Superior temporal gyrus (tissue), 1 donor: ENCODE data around the gene ENPP1.
"Not testable (repeated sequence)": the region's sequence is repeated elsewhere in the genome, so short reads cannot be mapped to it uniquely, and the experiment has no call there.

Source experiments
- DNase-seq: peaks from one replicate; pipeline ENCODE4 v3.0.0-alpha.2; 2016; ENCODE audit errors: extremely low spot score

ENPP1 gene

DNA sequence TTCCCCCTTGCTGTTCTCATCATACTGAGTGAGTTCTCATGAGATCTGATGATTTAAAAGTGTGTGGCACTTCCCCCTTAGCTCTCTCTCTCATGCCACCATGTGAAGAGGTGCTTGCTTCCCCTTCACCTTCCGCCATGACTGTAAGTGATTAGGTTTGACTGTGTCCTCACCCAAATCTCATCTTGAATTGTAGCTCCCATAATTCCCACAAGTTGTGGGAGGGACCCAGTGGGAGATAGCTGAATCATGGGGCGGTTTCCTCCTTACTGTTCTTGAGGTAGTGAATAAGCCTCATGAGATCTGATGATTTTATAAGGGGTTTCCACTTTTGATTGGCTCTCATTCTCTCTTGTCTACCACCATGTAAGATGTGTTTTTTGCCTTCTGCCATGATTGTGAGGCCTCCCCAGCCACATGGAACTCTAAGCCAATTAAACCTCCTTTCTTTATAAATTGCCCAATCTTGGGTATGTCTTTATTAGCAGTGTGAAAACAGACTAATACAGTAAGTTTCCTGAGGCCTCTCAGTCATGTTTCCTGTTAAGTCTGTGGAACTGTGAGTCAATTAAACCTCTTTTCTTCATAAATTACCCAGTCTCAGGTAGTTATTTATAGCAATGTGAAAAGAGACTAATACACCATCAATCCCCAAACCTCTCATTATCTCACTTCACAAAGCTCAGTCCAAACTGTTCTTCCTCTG, 108.4 kb downstream of the ENPP1 start:
- DNase-seq = not testable (repeated sequence)

DNA sequence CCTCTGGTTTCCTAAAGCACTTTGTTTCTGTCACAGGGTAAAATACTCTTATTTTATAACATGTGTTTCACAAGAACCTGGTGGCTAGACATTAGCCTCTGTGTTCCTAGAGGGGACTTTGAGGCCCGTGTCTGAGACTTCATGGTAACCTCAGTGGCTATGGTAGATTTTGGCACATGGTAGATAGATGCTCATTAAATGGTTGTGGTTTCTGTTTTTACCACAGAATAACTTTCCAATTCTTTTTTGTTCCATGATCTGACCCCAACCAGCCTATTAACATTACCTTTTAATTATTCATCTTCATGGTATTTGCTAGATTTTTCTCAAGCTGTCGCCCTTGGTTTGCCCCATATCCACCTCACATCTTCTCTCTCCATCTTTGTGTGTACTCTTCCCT, 109.0 kb downstream of the ENPP1 start:
- DNase-seq = no peak

DNA sequence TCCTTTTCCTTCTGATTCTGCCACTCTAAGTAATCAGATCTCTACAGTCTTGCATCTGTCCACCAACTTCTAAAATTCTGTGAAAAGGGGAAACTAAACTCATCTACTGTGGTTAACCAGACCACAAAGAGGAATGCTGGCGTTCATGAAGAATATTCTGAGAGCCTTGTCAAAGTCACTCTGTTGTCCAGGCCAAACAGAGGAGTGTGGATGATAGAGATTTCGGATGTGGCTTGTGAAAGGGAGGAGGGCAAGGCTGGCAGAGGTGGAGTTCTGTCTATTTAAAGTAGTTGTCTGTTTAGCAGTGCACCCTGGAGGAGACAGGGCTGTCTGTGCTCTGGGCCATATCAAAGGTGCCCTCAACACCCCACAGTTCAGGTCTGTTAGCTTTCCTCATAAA, 109.5 kb downstream of the ENPP1 start:
- DNase-seq = no peak

DNA sequence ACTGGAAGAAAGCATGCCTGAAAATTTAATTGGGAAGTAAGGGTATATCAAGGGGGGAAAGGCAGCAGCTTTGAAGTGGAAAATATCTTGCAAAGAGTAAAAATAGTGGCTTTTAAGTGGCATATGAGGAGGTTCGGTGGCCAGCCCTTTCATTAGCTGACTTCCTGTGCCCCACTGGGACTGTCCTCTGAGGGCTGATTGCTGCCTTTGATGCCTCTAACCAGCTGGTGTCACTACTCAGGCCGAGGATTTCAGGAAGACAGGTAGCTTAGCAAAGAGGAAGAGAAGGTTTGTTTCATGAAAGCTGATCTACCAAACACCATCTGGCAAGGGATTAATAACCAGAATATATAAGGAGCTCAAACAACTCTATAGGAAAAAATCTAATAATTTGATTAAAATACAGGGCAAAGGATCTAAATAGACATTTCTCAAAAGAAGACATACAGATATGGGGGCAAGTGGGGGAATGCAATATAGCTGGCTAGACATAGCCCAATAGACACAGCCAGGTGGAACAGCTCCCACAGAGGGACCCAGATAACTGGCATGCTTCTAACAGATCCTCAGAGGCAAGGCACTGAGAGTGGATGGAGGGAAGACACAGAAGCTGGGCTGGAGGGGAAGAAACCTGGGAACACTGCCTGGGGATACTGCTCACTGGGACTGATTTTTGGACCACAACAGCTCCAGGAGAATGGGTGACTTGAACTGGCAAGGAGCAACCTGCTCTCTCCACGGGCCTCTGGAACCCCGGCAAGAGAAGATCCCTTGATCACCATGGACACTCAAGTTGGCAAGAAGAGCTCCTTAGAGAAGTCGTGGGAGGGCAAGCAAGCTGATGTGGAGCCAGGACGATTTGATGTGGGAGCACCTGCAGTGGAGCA, 110.2 kb downstream of the ENPP1 start:
- DNase-seq = no peak

DNA sequence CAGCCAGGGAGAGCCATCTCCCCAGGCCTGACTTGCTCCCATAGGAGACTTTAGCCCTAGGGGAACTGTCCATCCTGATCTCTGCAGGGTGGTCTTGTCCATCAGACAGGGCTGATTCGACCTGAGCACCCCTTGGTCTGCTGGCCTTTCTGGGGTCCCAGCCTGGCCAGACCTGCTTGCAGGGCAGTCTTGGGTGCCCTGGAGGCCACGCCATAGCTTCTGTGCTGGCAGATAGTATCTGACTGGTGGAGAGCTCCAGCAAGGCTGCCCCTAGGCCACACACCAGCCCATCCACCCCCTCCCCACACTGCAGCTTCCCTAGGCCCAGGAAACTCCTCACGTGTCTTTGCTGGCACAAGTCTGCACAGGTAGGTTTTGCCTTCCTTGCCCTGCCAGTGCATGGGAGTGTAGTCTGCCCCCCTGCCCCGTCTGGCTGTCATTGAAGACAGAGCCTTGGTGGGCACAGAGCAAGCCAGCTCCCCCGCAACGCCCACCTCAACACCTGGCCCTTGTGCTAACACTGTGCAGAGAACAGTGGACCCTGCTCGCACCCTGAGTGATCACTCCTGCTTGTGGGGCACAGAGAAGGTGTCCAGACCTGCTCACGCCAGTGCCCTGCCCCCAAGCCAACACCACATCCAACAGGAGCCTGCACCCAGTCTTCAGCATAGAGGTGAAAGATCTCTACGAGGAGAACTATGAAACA, 111.0 kb downstream of the ENPP1 start:
- no peak for DNase-seq

DNA sequence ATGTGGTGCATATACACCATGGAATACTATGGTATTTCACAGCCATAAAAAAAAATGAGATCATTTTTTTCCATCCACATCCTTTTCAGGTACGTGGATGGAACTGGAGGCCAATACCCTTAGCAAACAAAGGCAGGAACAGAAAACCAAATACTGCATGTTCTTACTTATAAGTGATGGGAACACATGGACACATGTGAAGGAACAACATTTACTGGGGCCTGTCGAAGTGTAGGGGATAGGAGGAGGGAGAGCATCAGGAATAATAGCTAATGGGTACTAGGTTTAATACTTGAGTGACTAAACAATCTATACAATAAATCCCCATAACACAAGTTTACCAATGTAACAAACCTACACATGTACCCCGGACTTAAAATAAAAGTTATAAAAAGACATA, 112.8 kb downstream of the ENPP1 start:
- no peak for DNase-seq

DNA sequence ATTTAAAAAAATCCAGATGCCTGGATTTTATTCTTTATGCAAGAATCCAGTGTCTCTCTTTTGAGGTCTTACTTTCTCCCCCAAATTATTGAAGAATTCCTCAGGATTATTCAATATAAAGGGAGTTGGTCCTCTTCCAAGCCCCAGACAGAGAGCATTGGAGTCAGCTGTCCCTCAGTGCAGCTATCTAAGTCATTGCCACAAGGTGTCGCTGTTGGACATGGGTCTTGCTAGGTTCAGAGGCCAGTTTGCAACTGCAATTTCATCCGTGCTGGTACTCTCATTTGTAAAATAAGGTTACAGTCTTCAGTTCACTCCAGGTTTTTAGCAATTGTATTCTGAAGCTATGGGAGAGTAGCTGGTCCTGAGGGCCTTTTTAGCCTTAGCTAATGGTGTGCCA, 115.5 kb downstream of the ENPP1 start:
- DNase-seq = peak; percentile 64

DNA sequence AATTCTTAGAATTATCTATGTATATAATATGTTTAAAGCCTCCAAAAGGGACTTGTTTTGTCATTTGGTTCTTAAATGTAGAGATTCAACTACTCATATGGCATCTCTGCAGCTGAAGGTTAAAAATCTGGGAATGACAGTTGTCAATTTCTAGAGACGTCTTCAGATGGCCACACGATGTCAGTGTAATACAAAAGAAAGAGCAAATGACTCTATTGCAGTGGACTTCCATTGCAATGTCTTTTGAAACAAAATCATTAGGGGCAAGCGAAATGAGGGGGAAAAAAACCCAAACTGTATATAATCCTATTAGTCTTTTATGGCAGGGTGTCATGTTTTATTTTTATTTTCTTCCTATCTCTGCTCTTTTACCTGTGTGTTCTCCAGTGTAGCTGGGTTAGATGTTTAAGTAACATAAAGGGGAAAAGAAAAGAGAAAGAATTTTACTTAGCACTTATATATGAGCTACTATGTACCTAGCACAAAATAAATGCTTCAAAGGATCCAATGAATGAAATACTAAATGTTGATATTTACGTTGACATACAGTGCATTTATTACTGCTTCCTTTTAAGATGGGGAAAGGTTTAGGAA, 117.2 kb downstream of the ENPP1 start:
- peak; percentile 81 for DNase-seq

DNA sequence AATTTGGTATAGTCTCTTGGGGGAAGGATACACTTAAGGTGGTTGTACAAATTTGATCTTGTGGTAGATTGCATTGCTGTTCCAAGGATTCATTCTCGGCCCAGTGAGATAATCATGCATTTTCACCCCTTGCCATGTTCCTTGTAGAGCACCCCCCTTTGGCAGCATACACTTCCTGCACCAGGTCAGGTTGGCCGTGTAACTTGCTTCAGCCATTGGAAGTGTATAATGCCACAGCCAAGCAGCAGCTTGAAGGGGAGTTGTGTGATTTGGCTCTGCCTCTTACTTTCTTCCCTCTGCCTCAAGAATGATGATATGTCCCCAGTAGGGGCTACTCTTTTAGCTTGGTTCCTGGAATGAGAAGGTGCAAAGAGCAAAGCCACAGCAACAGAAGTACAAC, 121.4 kb downstream of the ENPP1 start:
- DNase-seq = no peak

DNA sequence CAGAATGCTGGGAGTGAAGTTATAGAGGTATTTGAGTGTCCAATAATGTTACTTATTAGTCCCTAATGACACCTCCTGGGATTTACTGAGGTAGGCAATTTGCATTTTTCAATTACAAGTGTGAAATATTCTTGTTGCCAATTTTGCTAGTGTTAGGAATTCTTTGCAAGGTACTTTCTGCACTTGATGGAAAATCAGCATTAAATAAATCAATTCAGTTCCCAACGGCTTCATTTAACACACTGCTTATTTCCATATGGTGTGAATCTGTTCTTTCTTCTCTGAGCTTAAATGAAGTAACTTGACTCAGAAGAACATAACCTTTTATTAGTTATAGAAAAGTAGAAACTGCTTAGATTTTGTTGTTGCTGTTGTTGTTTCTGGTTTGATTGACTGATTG, 122.2 kb downstream of the ENPP1 start:
- DNase-seq = no peak

DNA sequence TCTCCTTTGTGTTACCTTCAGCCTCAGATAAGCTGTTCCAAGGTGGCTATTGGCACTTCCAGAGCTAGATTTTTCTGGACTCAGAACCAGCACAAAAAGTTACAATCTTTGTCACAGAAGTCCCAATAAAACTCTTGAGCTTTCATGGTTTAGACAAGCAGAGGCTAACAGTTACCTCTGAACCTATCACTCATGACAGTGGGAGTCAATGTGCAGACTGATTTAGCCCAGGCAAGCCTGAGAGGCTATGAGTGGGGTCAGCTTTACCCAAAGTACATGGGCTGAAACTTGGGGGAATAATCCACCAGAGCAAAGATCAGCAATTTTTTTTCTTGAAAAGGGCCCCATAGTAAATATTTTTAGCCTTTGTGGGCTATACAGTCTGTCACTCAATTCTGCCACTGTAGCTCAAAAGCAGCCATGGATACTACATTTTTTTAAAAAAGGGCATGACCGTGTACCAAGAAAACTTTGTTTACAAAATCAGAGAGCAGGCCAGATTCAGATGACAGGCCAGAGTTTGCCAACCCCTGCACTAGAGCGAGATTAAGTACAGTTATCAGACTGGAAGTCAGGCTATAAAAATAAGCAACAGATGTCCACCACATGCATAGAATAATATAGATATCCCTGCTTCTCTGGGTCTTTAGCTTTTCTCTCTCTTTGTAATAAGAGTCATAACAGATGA, 123.4 kb downstream of the ENPP1 start:
- DNase-seq = no peak

DNA sequence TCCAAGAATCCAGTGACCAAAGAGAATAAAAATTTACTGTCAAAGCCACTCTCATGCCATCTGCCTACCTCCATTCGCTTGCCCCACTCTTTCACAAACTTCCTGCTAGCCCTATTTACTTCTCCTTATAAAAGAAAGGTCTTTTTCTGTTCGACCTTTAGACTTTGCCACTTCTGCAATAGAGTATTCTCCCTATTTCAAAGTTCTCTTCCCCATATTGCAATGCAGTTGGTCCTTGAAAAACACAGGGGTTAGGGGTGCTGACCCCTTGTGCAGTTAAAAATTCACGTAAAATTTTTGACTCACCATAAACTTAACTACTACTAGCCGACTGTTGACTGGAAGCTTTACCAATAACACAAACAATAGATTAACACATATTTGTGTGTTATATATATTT, 128.3 kb downstream of the ENPP1 start:
- no peak for DNase-seq

DNA sequence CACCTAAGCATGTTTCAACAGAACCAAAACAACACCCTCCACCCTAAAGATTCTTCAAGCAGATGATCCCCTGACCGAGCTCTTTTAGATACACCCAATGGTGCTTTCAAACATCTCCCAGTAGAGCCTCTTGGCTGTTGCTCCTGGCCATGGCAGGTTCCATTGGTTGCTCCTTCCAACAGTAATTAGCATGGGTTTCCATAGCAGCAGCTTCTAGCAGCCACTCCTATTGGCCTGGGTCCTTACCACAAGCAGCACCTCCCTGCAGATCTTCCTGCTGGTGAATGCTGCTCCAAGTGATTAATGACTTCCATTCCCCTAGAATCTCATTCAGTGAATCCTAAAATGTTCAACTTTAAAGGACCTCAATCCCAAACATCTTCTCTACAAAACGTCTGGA, 129.4 kb downstream of the ENPP1 start:
- no peak for DNase-seq

DNA sequence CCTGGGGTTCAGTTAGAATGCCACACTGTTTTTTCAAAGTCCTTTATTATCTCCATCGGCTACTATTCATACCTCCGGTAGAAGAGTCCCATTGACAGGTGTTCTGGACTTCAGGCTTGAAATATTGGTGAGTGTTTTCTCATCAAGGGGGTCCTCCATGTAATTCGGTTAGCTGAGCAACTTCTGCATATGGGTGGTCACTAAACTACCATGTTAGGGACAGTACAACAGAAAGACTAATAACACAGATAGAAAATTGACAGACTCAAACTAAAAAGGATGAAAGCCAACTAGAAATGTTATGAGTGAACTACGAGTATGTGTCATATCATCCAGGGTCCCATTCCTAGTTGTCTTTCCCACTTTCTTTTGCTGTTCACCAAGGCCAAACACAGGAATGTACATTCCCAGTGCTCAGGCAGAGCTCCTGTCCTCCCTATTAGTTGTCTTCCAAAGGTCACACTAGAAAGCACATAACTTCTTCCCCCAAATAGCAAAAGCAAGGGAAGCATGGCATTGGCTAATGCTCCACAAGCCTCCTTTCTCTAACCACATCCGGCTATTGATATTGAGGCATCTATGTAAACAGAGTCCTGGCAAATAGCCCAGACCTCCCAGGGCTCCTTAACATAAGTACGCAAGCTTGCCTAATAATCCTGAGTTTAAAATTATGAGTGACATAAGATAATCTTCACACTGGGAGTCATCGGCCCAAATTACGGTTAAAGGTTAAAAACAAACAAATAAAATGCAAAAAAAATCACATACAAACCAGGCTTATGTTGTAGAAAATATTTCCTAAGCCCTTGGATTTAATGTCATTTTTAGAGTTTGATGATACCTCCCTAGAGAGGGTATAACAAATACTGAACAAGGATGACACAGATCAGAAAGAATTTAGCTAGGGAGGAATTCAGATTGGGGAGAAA, 130.1 kb downstream of the ENPP1 start:
- no peak for DNase-seq
